ENCODE measurements around the gene HIC2.
"Not testable (repeated sequence)": the region's sequence is repeated elsewhere in the genome, so short reads cannot be mapped to it uniquely, and the experiment has no call there.

HIC2 gene

DNA sequence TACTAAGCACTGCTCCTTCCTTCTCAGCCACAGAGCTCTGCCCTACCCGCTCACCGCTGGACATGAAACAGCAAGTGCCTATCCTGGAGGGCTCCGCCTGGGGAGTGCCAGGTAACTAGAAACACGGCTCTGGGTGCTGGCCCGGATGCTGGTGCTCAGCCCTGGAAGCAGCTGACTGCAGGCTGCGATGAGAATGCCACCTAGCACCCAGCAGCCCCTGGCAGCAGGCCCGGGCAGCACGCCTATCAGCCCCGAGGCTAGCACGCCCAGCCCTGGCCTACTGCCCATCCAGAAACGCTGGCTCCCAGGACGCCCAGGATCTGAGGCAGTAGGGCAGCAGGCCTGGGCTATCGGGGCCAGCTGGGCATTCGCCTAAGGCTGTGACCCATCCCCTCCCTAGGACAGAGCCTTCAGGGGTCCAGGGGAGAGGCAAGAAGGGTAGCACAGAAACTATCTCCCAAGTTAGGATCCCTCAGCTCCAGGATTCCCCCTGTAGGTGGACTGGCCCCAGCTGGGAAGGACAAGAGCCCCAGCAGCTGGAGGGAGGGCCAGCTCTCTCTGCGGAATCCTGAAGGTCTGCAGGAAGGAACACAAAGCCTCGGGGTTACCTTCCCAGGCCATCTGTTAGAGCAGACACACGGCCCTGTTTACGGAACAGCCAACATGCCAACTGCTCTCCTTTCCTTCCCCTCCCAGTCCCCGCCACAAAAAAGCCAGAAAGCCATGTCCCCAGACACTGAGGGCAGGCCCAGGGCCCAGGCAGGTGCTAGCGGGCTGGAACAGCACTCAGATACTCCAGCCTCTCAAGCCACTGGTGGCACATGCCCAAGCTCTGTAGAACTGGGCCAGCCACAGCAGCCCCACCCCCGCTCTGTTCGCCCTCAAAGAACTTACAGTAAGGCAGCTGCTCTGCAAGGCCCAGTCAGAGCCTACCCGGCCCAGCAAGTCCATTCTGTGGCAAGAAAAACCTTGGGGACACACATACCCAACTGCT is 76.9 kb downstream of the HIC2 start:
- not testable (repeated sequence) for H3K4me3 ChIP-seq (replicated peaks in 1 of 2; ENCODE audit: low read depth in 2 of 2, low read length in 2 of 2); DNase-seq (ENCODE audit: low read depth in 2 of 2)

DNA sequence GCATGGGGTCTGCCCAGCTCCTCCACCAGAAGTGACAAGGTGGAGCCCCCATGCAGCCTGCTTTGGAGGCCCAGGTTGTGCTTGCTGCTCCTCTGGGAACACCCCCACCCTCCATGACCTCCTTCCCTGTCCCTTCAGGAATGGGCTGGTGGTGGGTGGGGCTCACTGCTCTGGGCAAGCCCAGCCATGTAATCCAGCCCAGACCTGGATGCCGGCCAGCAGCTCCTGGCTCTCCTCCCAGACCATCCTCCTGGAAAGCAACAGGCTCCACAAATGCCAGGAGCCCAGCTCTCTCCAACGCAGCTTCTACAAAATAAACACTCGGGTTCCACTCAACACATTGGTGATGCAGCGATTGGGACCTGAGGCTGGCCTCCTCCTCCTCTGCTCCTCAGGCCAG is 80.8 kb downstream of the HIC2 start:
- not testable (repeated sequence) for DNase-seq (ENCODE audit: low read depth in 2 of 2); H3K4me3 ChIP-seq (replicated peaks in 1 of 2; ENCODE audit: low read depth in 2 of 2, low read length in 2 of 2)

DNA sequence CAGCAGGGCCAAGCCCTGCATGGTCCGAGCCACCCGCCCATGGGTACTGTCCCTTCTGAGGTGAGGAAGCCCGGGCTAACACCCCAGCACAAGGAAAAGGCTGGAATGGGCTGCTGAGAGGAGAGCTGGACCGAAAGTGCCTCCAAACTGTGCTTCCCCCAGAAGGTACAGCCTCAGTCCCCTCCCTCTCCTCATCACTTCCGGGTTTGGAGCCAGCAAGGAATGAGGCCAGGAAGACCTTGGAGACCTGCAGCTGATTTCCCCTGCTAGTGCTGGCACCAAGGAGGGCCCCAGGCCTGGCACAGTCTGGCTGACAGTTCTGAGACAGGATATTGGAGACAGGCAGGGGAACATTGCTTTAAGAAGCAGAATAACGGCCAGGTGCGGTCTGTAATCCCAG is 81.3 kb downstream of the HIC2 start:
- DNase-seq (ENCODE audit: low read depth in 2 of 2): not testable (repeated sequence)

DNA sequence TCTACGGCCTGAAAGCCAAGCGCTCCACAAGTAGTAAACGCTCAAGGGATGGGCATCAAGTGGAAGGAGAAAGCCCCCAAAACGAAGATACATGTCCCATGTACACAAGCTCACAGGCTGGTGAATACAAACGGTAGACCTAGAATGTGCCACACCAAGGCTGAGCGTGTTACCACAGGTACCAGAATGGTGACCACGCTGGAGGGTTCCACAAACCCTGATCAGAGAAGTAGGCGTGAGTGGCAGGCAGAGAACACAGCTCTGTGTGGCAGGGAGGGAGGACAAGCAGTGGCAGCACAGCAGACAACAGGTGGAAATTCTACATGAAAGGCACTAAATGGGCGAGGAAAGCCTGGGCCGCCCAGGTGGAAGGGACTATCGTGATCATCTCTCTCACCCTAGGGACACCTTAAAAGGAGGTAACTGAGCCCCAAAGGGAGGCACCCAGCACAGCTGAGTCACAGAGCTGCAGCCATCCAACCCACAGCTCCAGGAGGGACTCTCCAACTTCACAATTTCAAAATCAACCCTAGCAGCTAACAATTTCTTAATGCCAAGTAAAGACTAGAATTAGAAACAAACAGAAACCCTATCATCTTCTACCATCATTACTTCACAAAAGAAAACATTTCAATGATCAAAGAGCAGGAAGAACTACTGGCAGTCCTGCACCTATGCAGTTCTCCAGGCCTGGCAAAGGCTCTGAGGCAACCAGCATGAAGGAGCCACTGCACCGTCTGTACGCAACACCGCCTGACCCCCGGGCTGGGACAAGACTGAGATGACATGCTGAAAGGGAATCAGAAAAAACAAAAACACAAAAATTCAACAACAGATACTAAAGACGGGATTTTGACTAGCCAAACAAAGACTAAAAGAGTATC is 82.7 kb downstream of the HIC2 start:
- not testable (repeated sequence) for DNase-seq (ENCODE audit: low read depth in 2 of 2); H3K4me3 ChIP-seq (replicated peaks in 1 of 2; ENCODE audit: low read depth in 2 of 2, low read length in 2 of 2)

More for the DNA sequence above, 81.3 kb downstream of the HIC2 start:
- H3K4me3 ChIP-seq (replicated peaks in 1 of 2; ENCODE audit: low read depth in 2 of 2, low read length in 2 of 2): not testable (repeated sequence)

Measured in cardiac fibroblast (primary cell).